ENCODE data around the gene GFOD2. TPM values are rescaled to one million over a fixed set of nuclear protein-coding genes. Genes with fewer than 3 reads are reported as not detected.

The GFOD2 gene
- total and polyA plus RNA-seq, 2 of the 8 experiments (the other 6 are each of a cell fraction or from before 2014, with no cell fraction given), result 21.4 to 33.2 TPM

- H2BK20ac ChIP-seq (ENCODE audit: low read length), result no peak overlapping the region
- H3K23ac ChIP-seq (ENCODE audit: insufficient read length), result no peak overlapping the region
- no peaks in the 10 kb centered on the region for H3K79me1 ChIP-seq (ENCODE audit: low read depth, low read length)
- no peak overlapping the region for H2BK12ac ChIP-seq (ENCODE audit: low read depth, low read length)
- H3K27ac ChIP-seq (ENCODE audit: low read depth, low read length), result no peak overlapping the region
- peaks cover 0 to 29% (median 20%) of the 10 kb centered on the region in 4 experiments; a peak in 5 of 7 replicates for H3K4me1 ChIP-seq (replicated peaks in 1 of 4; ENCODE audit: control insufficient read depth in 3 of 4, insufficient read depth in 4 of 4, low read length in 3 of 4)
- H3K4me3 ChIP-seq (ENCODE audit: extremely low read depth in 1 of 4, insufficient read depth in 2 of 4, low read depth in 3 of 4, low read length in 4 of 4), result no peak overlapping the region
- peaks cover 0 to 3% (median 0%) of the 10 kb centered on the region in 4 experiments; a peak in 2 of 7 replicates for H3K27me3 ChIP-seq (replicated peaks in 1 of 4; ENCODE audit: control insufficient read depth in 3 of 4, extremely low read depth in 1 of 4, insufficient read depth in 3 of 4, low read length in 3 of 4)
- no peak overlapping the region for H4K8ac ChIP-seq (ENCODE audit: extremely low read depth, insufficient read depth, low read length)
- H4K91ac ChIP-seq (replicated peaks; ENCODE audit: insufficient read length, low read length), result no peak overlapping the region
- no peak overlapping the region for H3K18ac ChIP-seq (ENCODE audit: extremely low read depth, low read length)
- 90% methylated on average over 7 of the region's 7 CpGs; no CpG with 5 or more reads in 1 of the 2 experiments for WGBS, 2 experiments (ENCODE audit: extremely low coverage in 1 of 2, insufficient coverage in 1 of 2, insufficient read length in 1 of 2, insufficient replicate concordance in 2 of 2, low coverage in 1 of 2, low lambda C conversion rate in 2 of 2, missing lambda C conversion rate in 1 of 2)
- H3K56ac ChIP-seq (replicated peaks; ENCODE audit: insufficient read length, low read depth, low read length), result no peak overlapping the region
- DNase-seq (ENCODE audit: low read depth in 1 of 2, low spot score in 2 of 2) (no peak), FAIRE-seq (no peak)
- no peak overlapping the region for H2BK120ac ChIP-seq (replicated peaks; ENCODE audit: low read depth, low read length)
- H4K20me1 ChIP-seq (replicated peaks in 1 of 2; ENCODE audit: control insufficient read depth in 1 of 2, insufficient read depth in 2 of 2, low read length in 2 of 2), result peaks cover 5 to 8% of the 10 kb centered on the region in 2 experiments
- no peak overlapping the region for H4K5ac ChIP-seq (ENCODE audit: insufficient read length, low read depth, low read length)
- H3K14ac ChIP-seq (ENCODE audit: insufficient read length), result no peak overlapping the region
- H3K79me2 ChIP-seq (ENCODE audit: control insufficient read depth in 1 of 2, insufficient read depth in 2 of 2, low read length in 2 of 2), result no peaks in the 10 kb centered on the region
- no peak overlapping the region for H2BK15ac ChIP-seq (ENCODE audit: low read length)
- no peak overlapping the region for H3K4me2 ChIP-seq (ENCODE audit: insufficient read depth in 1 of 2, low read depth in 2 of 2, low read length in 2 of 2)
- H3K9me3 ChIP-seq (ENCODE audit: insufficient read depth in 2 of 2, low read depth in 1 of 2, low read length in 1 of 2), result no peaks in the 10 kb centered on the region
- CTCF ChIA-PET (ENCODE audit: partially characterized antibody), result interaction anchor here (0.7 to 13.7 kb wide), 15 partner anchors 10 to 277 kb away, joined by 3 to 202 read pairs (median 6); partner anchors contain the start of genes CARMIL2, CTCF and RIPOR1
- no peak overlapping the region for H3K4ac ChIP-seq (replicated peaks; ENCODE audit: insufficient read length, low read depth, low read length)
- no peaks in the 10 kb centered on the region for H3K36me3 ChIP-seq (ENCODE audit: control insufficient read depth in 2 of 4, insufficient read depth in 4 of 4, low read length in 3 of 4)
- H2AFZ ChIP-seq (ENCODE audit: low read length), result no peak overlapping the region
- POLR2A ChIA-PET (ENCODE audit: partially characterized antibody), result no interaction called here
- no peak overlapping the region for H2BK5ac ChIP-seq (ENCODE audit: low read depth, low read length)
- H3K23me2 ChIP-seq (ENCODE audit: low read depth, low read length), result peaks cover 23% of the 10 kb centered on the region
- no peak overlapping the region for H2AK5ac ChIP-seq (ENCODE audit: low read depth, low read length)
- H3K9ac ChIP-seq (replicated peaks in 1 of 4; ENCODE audit: extremely low read depth in 1 of 4, low read depth in 3 of 4, low read length in 3 of 4), result no peak overlapping the region
- TF ChIP-seq RXRA (IDR thresholded peaks at IDR 0.05; ENCODE audit: insufficient read depth, low read depth, low read length), result no peak
- TF ChIP-seq SRF (IDR thresholded peaks at IDR 0.05; ENCODE audit: low read depth, low read length), result no peak
- TF ChIP-seq POLR2A (IDR thresholded peaks at IDR 0.05; ENCODE audit: control extremely low read depth in 1 of 2, low read depth in 2 of 2, low read length in 2 of 2), result no peak
- TF ChIP-seq PHF8 (conservative IDR thresholded peaks at IDR 0.05; ENCODE audit: low read depth, low read length), result no peak
- no peak for TF ChIP-seq MAFK (IDR thresholded peaks at IDR 0.05; ENCODE audit: low read depth, low read length)
- no peak for TF ChIP-seq RAD21 (IDR thresholded peaks at IDR 0.05 in 1 of 2, conservative IDR thresholded peaks at IDR 0.05 in 1 of 2; ENCODE audit: low read depth in 2 of 2, low read length in 2 of 2)
- no peak for TF ChIP-seq CTBP2 (IDR thresholded peaks at IDR 0.05; ENCODE audit: borderline replicate concordance, insufficient read depth, insufficient read length, low read length)
- no peak for TF ChIP-seq GABPA (IDR thresholded peaks at IDR 0.05; ENCODE audit: borderline replicate concordance, insufficient read depth, low read length)
- TF ChIP-seq CTCF (IDR thresholded peaks at IDR 0.05; ENCODE audit: control extremely low read depth in 1 of 3, insufficient read depth in 1 of 3, low read depth in 1 of 3, low read length in 3 of 3), result no peak
- TF ChIP-seq ASH2L (IDR thresholded peaks at IDR 0.05; ENCODE audit: low read length), result no peak
- TF ChIP-seq POU5F1 (IDR thresholded peaks at IDR 0.05; ENCODE audit: low read depth, low read length), result no peak
Measured at GRCh38 chr16:67664871-67665270, 54.2 kb downstream of the GFOD2 start.

Data from H1 (cell line).